Measurements from ENCODE around the gene CRELD2.

Gene CRELD2

DNA sequence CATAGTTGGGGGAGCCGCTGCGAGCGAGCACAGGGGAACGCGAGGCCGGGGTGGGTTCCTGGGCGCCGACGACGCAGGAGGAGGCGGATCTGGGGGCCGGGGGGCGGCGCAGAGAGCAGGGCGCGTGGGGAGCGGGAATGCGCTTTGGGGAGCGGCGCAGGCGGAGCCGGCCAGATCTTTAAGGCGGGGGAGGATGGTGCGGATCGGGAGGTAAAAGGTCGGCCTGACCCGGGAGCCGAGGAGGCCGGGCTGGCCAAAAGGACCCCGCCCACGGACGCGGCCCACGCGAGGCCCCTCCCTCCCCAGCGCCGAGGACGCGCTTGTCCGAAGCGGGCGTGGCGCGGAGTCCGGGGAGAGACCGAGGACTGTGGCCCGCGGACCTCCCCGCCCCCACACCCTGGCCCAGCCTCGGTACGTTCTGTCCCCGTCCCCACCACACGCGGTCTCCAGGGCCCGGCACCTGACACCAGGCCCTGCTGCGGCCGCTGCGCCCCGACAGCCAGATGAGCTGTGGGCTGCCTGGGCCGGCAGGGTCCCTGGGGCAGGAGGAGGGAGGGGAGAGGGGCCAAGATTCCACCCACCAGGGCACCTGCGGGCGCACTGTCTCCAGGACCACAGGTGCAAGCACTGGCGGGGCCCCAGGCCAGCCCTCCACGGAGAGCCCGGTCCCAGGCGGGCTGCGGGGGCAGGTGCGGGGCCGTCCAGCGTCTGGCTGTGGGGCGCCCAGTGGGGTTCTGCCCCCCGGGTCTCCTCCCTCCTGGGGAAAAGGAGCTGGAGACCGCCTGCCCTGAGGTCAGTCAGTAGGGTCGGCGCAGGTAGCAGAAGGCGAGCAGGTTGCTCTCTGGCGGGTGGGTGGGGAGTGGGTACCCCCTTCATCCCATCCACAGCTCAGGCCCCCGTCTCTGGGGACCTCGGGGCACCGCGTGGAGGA is 53.1 kb downstream of the CRELD2 start:
- DNase-seq = no peak

GRCh38 chr22:49972163-49973017 is 54.0 kb downstream of the CRELD2 start:
- DNase-seq = no peak

GRCh38 chr22:49973018-49973961 is 54.9 kb downstream of the CRELD2 start:
- no peak for DNase-seq

DNA sequence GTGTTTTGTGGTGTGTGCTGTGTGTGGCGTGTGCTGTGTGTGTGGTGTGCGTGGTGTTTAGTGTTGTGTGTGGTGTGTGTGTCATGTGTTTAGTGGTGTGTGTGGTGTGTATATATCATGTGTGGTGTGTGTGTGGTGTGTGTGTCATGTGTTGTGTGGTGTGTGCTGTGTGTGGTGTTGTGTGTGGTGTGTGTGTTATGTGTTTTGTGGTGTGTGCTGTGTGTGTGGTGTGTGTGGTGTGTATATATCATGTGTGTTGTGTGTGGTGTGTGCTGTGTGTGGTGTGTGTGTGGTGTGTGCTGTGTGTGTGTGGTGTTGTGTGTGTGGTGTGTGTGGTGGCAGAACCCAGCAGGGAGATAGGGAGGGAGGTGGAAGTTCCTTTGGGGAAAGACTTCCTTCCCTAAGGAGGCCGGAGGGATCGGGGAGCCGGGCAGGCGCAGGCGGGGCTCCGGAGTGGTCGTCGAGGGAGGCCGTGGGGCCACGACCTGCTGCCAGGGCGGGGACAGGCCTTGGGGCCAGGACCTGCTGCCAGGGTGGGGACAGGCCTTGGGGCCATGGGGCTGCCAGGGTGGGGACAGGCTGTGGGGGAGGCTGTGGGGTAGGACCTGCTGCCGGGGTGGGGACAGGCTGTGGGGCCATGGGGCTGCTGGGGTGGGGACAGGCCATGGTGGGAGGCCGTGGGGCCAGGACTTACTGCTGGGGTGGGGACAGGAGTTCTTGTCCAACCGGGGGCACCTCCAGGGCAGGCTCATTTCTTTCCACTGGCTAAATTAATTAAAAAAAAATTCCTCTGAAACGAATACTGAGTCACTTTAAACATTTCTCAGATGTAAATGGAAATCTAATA is 57.3 kb downstream of the CRELD2 start:
- DNase-seq = no peak

DNA sequence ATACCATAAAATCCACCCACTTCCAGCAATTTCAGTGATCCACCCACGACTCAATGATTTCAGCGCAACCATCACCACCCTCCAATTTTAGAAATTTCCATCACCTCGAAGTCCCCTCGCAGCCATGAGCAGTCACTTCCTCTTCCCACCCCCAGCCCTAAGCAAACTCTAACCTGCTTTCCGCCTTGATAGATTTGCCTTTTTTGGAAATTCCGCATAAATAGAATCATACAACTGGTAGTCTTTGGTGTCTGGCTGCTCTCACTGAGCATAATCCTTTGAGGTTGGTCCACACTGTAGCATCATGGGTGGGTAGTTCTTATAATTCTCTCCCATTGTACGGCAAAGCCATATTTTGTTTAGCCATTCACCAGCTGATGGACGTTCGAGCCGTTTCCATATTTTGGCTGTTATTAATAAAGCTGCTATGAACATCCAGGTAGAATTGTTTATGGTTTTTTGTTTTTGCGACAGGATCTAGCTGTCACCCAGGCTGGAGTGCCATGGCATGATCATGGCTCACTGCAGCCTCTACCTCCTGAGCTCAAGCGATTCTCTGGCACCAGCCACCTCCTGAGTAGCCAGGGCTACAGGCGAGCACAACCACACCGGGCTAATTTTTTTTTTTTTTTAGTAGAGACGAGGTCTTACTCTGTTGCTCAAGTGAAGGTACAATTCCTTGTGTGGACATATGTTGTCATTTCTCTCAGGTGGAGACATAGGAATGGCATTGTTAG is 58.2 kb downstream of the CRELD2 start:
- no peak for DNase-seq
